Measurements from ENCODE around the gene LRMDA. TPM values are rescaled to one million over a fixed set of nuclear protein-coding genes. Genes with fewer than 3 reads are reported as not detected.
"Not testable (repeated sequence)": the region's sequence is repeated elsewhere in the genome, so short reads cannot be mapped to it uniquely, and the experiment has no call there.

LRMDA gene
- total RNA-seq, 3 donors from 2014 or later = 9.4 to 14.9 (median 10.3) TPM

DNA sequence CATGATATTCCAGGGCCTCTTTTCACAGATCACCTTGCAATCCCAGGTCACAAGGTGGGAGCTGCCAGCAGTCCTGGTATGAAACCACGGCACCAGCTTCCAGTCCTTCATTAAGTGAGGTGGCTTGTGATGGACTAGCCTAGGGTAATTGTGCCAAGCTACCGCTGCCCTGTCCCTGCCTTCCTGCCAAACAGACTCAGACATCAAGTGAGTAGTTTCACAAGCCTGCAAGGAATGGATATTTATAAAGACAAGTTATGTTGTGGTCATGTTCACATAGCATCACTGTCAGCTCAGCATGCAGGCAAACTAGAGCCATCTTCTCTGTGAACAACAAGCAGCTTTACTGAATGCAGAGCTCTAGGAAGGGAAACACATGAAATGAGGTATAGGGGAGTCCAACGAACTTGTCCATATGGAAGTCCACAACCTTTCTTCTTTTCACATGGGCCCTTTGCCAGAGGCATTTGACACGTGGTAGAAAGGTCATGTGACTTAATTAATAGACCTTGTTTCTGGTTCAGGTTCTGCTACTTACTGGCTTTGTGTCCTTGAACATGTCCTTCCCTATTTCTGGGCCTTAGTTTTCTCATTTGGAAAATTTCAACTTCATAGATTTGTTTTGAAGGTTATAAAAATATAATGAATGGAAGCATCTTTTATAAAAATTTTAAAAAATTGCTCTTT, 1145.0 kb downstream of the LRMDA start:
- H3K4me3 ChIP-seq = no peak overlapping the region
- intact Hi-C loops (cut with DNase I, micrococcal nuclease) = no loop called here
- ATAC-seq (no peak), DNase-seq (no peak)
- no peaks in the 10 kb centered on the region for H3K9me3 ChIP-seq
- H3K4me1 ChIP-seq (ENCODE audit: low read depth) = no peaks in the 10 kb centered on the region
- TF ChIP-seq, protein P1, sequence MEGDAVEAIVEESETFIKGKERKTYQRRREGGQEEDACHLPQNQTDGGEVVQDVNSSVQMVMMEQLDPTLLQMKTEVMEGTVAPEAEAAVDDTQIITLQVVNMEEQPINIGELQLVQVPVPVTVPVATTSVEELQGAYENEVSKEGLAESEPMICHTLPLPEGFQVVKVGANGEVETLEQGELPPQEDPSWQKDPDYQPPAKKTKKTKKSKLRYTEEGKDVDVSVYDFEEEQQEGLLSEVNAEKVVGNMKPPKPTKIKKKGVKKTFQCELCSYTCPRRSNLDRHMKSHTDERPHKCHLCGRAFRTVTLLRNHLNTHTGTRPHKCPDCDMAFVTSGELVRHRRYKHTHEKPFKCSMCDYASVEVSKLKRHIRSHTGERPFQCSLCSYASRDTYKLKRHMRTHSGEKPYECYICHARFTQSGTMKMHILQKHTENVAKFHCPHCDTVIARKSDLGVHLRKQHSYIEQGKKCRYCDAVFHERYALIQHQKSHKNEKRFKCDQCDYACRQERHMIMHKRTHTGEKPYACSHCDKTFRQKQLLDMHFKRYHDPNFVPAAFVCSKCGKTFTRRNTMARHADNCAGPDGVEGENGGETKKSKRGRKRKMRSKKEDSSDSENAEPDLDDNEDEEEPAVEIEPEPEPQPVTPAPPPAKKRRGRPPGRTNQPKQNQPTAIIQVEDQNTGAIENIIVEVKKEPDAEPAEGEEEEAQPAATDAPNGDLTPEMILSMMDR (IDR thresholded peaks at IDR 0.05) = no peak
- H3K36me3 ChIP-seq (ENCODE audit: low read depth) = no peaks in the 10 kb centered on the region

DNA sequence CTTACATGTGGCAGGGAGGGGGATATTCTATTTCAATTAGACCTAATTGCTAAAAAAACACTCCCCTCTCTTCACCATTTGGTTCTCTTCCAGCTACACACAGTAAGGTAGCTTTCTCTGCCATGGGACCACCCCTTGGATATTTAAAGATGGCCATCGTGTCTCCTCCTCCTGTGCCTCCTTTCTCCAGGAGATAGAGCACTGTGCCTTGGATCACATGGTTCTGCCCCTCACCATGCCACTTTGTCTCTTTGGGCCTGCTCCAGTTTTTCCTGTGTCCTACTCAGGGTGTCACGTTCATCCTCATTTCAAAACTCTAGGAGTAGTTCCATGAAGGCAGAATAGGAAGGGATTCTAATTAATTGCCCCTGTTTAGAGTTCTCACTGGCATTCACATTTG, 1146.0 kb downstream of the LRMDA start:
- H3K9me3 ChIP-seq = no peaks in the 10 kb centered on the region
- ATAC-seq (no peak), DNase-seq (no peak)
- H3K36me3 ChIP-seq (ENCODE audit: low read depth) = no peaks in the 10 kb centered on the region
- H3K4me3 ChIP-seq = no peak overlapping the region
- TF ChIP-seq, protein P1 (IDR thresholded peaks at IDR 0.05) = no peak
- intact Hi-C loops (cut with DNase I, micrococcal nuclease) = no loop called here
- H3K4me1 ChIP-seq (ENCODE audit: low read depth) = no peaks in the 10 kb centered on the region

DNA sequence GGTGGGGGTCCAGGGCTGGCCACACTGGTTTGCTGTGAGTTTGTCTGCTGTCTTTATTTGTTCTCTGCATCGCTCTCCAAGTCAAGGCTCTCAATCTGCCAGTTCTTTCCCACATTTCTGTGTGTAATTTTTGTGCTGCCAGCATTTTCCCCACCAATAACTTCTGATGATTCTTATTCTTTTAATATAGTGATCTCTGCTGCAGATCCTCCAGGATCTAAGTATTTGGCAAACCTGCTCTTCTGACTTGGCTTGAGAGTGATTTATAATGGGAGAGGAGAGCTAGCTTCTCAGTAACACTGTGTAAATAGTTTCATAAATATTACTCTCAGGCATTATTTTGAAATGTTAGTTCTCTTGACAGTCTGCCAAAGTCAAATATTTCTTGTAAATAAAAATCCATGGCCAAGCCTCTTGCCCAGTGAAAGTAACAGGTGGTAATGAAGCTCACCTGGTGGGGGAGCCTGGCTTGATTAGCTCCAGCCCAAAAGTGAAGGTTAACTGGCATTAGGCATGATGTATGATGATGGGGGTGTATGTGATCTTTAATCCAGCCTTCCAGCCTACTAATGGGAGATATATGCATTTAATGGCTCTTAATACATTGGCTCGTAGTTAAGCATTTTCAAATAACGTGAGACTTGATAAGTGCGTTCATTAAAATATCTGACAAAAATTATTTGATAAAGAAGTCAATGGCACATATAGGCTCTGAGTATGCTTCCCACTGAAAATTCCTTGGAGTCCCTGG, 1150.3 kb downstream of the LRMDA start:
- no peaks in the 10 kb centered on the region for H3K9me3 ChIP-seq
- no peak for DNase-seq
- no peaks in the 10 kb centered on the region for H3K4me1 ChIP-seq (ENCODE audit: low read depth)
- no peaks in the 10 kb centered on the region for H3K36me3 ChIP-seq (ENCODE audit: low read depth)
- TF ChIP-seq, protein P1 (IDR thresholded peaks at IDR 0.05) = no peak
- no peak overlapping the region for H3K4me3 ChIP-seq
- no peak for ATAC-seq
- intact Hi-C loops (cut with DNase I, micrococcal nuclease) = no loop called here

DNA sequence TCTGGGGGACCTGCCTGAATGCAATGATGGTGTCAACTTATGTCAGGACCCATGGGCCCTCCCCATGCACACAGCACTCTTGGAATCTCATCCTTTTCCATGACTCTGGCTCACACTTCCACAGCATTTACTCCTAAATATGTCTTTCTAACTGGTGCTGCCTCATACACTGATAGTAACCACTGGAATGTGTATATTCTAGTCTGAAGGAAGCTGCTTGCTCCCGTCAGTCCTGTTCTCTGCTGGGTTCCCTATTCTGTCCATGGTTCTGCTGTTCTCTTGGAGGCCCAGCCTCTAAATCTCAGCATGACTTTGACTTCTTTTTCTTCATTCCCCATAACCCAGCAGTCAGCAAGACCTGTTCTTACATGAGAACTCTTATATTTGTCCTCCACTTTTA, 1151.1 kb downstream of the LRMDA start:
- no peak overlapping the region for H3K4me3 ChIP-seq
- H3K36me3 ChIP-seq (ENCODE audit: low read depth) = no peaks in the 10 kb centered on the region
- no peak for DNase-seq
- no peaks in the 10 kb centered on the region for H3K4me1 ChIP-seq (ENCODE audit: low read depth)
- no peak for ATAC-seq
- intact Hi-C loops (cut with DNase I, micrococcal nuclease) = no loop called here
- TF ChIP-seq, protein P1 (IDR thresholded peaks at IDR 0.05) = no peak
- no peaks in the 10 kb centered on the region for H3K9me3 ChIP-seq

DNA sequence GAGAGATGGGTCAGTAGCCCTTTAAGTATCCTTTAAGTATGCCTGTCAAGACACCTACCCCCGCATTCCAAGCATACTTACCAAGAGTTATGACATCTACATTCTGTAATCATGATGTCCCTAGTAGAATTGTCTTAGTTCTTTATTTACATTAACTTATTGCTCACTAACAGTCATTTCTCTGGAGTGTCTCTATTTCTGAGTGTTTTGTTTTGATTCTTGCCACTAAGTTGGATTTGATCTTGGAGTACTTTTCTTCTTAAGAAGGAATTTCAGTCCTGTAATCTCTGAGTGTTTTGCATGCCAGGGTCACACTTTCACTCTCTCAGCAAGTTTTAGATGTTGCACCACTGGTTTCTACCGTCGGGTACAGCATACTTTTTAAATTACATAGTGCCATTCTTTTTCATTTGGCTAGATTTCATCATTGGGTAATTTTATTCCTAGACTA, 1152.3 kb downstream of the LRMDA start:
- H3K9me3 ChIP-seq = no peaks in the 10 kb centered on the region
- TF ChIP-seq, protein P1 (IDR thresholded peaks at IDR 0.05) = no peak
- no peak for DNase-seq
- H3K36me3 ChIP-seq (ENCODE audit: low read depth) = no peaks in the 10 kb centered on the region
- ATAC-seq = no peak
- no peaks in the 10 kb centered on the region for H3K4me1 ChIP-seq (ENCODE audit: low read depth)
- no peak overlapping the region for H3K4me3 ChIP-seq
- intact Hi-C loops (cut with DNase I, micrococcal nuclease) = no loop called here

DNA sequence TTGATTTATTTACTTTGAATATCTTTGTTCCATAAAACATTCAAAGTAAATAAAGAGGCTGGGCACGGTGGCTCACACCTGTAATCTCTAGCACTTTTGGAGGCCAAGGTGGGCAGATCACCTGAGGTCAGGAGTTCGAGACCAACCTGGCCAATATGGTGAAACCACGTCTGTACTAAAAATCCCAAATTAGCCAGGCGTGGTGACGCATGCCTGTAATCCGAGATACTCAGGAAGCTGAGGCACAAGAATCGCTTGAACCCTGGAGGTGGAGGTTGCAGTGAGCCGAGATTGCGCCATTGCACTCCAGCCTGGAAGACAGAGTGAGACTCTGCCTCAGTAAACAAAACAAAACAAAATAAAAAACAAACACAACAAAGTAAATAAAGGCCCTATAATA, 1153.0 kb downstream of the LRMDA start:
- H3K36me3 ChIP-seq (ENCODE audit: low read depth); ATAC-seq; H3K9me3 ChIP-seq; intact Hi-C loops (cut with DNase I, micrococcal nuclease); H3K4me3 ChIP-seq; DNase-seq; H3K4me1 ChIP-seq (ENCODE audit: low read depth): not testable (repeated sequence)

All from mucosa of descending colon (tissue), 3 donors.